GM18951 (cell line): ENCODE measurements around the gene ITGA7.

ENCODE experiments used
- POLR2A ChIP-seq: IDR thresholded peaks from 4 replicates; pipeline ENCODE4 v1.6.1; 2011; ENCODE audit warnings: mild to moderate bottlenecking; ENCODE audit not compliant: insufficient read length, insufficient read depth; ENCODE audit errors: extremely low read depth
- in situ Hi-C: fragments of 300-500 bp; cut with MboI; formaldehyde crosslinking; loops from one replicate; pipeline ENCODE4 v1.12.0; 2022; ENCODE audit warnings: low sequenced_read_pairs, mixed read lengths, inconsistent platforms; ENCODE audit not compliant: unreplicated experiment

The ITGA7 gene

GRCh38 chr12:55707841-55708694, at the start of gene ITGA7:
ITGA7 (minus strand) TSS chr12:55707904; CDS start chr12:55707682, 222 bp downstream.
- in situ Hi-C loops, result no loop called here

GRCh38 chr12:55755246-55755645, 47.5 kb upstream of the ITGA7 start:
- no peak for TF ChIP-seq POLR2A
- in situ Hi-C loops, result loop anchor here (10.0 kb wide), 1 partner anchor 280 kb away; no protein-coding TSS in a partner anchor

More at GRCh38 chr12:55707841-55708694, at the start of gene ITGA7:
- no peak for TF ChIP-seq POLR2A

GRCh38 chr12:55748230-55748993, 40.7 kb upstream of the ITGA7 start:
- TF ChIP-seq POLR2A, result no peak

GRCh38 chr12:55746913-55747231, 39.2 kb upstream of the ITGA7 start:
- in situ Hi-C loops, result loop anchor here (10.0 kb wide), 1 partner anchor 198 kb away; no protein-coding TSS in a partner anchor
- no peak for TF ChIP-seq POLR2A

More at GRCh38 chr12:55748230-55748993, 40.7 kb upstream of the ITGA7 start:
- in situ Hi-C loops, result loop anchor here (10.0 kb wide), 1 partner anchor 196 kb away; no protein-coding TSS in a partner anchor

- in situ Hi-C loops, result loop anchor here (10.0 kb wide), 1 partner anchor 198 kb away; no protein-coding TSS in a partner anchor
- TF ChIP-seq POLR2A, result no peak
Measured at GRCh38 chr12:55746174-55746912, 38.6 kb upstream of the ITGA7 start.

GRCh38 chr12:55745361-55746173, 37.9 kb upstream of the ITGA7 start:
- no peak for TF ChIP-seq POLR2A
- in situ Hi-C loops, result loop anchor here (10.0 kb wide), 1 partner anchor 199 kb away; no protein-coding TSS in a partner anchor

- no peak for TF ChIP-seq POLR2A
- in situ Hi-C loops, result loop anchor here (10.0 kb wide), 1 partner anchor 200 kb away; no protein-coding TSS in a partner anchor
Measured at GRCh38 chr12:55744340-55745030, 36.8 kb upstream of the ITGA7 start.

GRCh38 chr12:55743406-55744339, 36.0 kb upstream of the ITGA7 start:
- peak; percentile 40 for TF ChIP-seq POLR2A
- in situ Hi-C loops, result loop anchor here (10.0 kb wide), 1 partner anchor 201 kb away; no protein-coding TSS in a partner anchor

GRCh38 chr12:55742719-55743405, 35.2 kb upstream of the ITGA7 start, which contains the start of gene GDF11:
GDF11 (plus strand) TSS chr12:55743122; CDS start chr12:55743317, 195 bp downstream.
- TF ChIP-seq POLR2A, result peak; percentile 45
- in situ Hi-C loops, result loop anchor here (10.0 kb wide), 1 partner anchor 202 kb away; no protein-coding TSS in a partner anchor
